ENCODE measurements around the gene FBXO42.

GRCh38 chr1:16338961-16339360 is 13.3 kb downstream of the FBXO42 start:
- no peak for TF ChIP-seq CTCF (IDR thresholded peaks at IDR 0.05; ENCODE audit: low read length)
- TF ChIP-seq EZH2 (IDR thresholded peaks at IDR 0.05; ENCODE audit: borderline replicate concordance, low read length): no peak

Measured in OCI-LY1 (cell line).